Tongue (tissue), 2 donors: ENCODE data around the gene FGD3. TPM values are rescaled to one million over a fixed set of nuclear protein-coding genes. Genes with fewer than 3 reads are reported as not detected.
"Not testable (repeated sequence)": the region's sequence is repeated elsewhere in the genome, so short reads cannot be mapped to it uniquely, and the experiment has no call there.

Source experiments
- DNase-seq: peaks from one replicate; pipeline ENCODE4 v3.0.0-alpha.2; 2015
- total RNA-seq: library from RNA; depleted of rRNA; stranded (reverse); fragments of >200 nt; gene quantifications from one replicate; pipeline ENCODE4 v1.2.3, GENCODE V29; 2014

The FGD3 gene
- total RNA-seq, 1 donor from 2014 or later = 7.1 TPM

GRCh38 chr9:93010056-93010455, 62.7 kb downstream of the FGD3 start:
- no peak for DNase-seq

- DNase-seq = peak; percentile 23
Measured at GRCh38 chr9:93010704-93011103, 63.4 kb downstream of the FGD3 start.

GRCh38 chr9:93011114-93011513, 63.8 kb downstream of the FGD3 start:
- DNase-seq = no peak

GRCh38 chr9:93012963-93013855, 65.9 kb downstream of the FGD3 start:
- no peak for DNase-seq

- peak; percentile 36 for DNase-seq
Measured at GRCh38 chr9:93013856-93014582, 66.7 kb downstream of the FGD3 start.

- not testable (repeated sequence) for DNase-seq
Measured at GRCh38 chr9:93015190-93015589, 67.9 kb downstream of the FGD3 start.

GRCh38 chr9:93017621-93018020, 70.3 kb downstream of the FGD3 start:
- no peak for DNase-seq

- no peak for DNase-seq
Measured at GRCh38 chr9:93020151-93020550, 72.8 kb downstream of the FGD3 start.

GRCh38 chr9:93020771-93021670, 73.7 kb downstream of the FGD3 start:
- no peak for DNase-seq

GRCh38 chr9:93022066-93022465, 74.7 kb downstream of the FGD3 start:
- DNase-seq = no peak

- DNase-seq = no peak
Measured at GRCh38 chr9:93022721-93023520, 75.6 kb downstream of the FGD3 start.

GRCh38 chr9:93023521-93023815, 76.1 kb downstream of the FGD3 start:
- DNase-seq = no peak

- no peak for DNase-seq
Measured at GRCh38 chr9:93024646-93024910, 77.3 kb downstream of the FGD3 start.

- DNase-seq = no peak
Measured at GRCh38 chr9:93024986-93025630, 77.8 kb downstream of the FGD3 start.

- no peak for DNase-seq
Measured at GRCh38 chr9:93025736-93026135, 78.4 kb downstream of the FGD3 start.

- DNase-seq = no peak
Measured at GRCh38 chr9:93026640-93027039, 79.3 kb downstream of the FGD3 start.

- DNase-seq = no peak
Measured at GRCh38 chr9:93027750-93028149, 80.4 kb downstream of the FGD3 start.

GRCh38 chr9:93028448-93029006, 81.2 kb downstream of the FGD3 start:
- no peak for DNase-seq

- DNase-seq = no peak
Measured at GRCh38 chr9:93030642-93031628, 83.6 kb downstream of the FGD3 start.
